ENCODE data around the gene MPG. TPM values are rescaled to one million over a fixed set of nuclear protein-coding genes. Genes with fewer than 3 reads are reported as not detected.

Gene MPG
- total RNA-seq, 4 donors from 2014 or later = 70.2 to 120 (median 106) TPM

GRCh38 chr16:74747-75334 is 3.2 kb upstream of the MPG start:
- intact Hi-C loops (cut with DNase I) = no loop called here

GRCh38 chr16:75580-76501 is 2.2 kb upstream of the MPG start:
- TF ChIP-seq EP300 (IDR thresholded peaks at IDR 0.05) (no peak), POLR2AphosphoS5 (IDR thresholded peaks at IDR 0.05) (peak in 1 of 2 donors; percentile 5), POLR2A (IDR thresholded peaks at IDR 0.05; ENCODE audit: low read depth) (no peak), CTCF (IDR thresholded peaks at IDR 0.05) (no peak)
- peak overlapping the region; percentile 93 to 97 (median 94) for H3K27ac ChIP-seq (replicated peaks in 1 of 4)
- no peaks in the 10 kb centered on the region for H3K27me3 ChIP-seq
- peaks cover 0 to 16% (median 14%) of the 10 kb centered on the region in 4 donors for H3K36me3 ChIP-seq
- H3K9me3 ChIP-seq = no peaks in the 10 kb centered on the region
- WGBS = 45% methylated on average over 6 of the region's 11 CpGs
- peaks cover 70 to 85% (median 80%) of the 10 kb centered on the region in 4 donors for H3K4me1 ChIP-seq
- DNase-seq (ENCODE audit: extremely low spot score) = no peak
- intact Hi-C loops (cut with DNase I) = no loop called here
- peak overlapping the region in 3 of 4 donors; percentile 12 to 98 (median 84) for H3K4me3 ChIP-seq

More at GRCh38 chr16:74747-75334, 3.2 kb upstream of the MPG start:
- no peaks in the 10 kb centered on the region for H3K27me3 ChIP-seq
- peak overlapping the region; percentile 93 to 97 (median 94) for H3K27ac ChIP-seq (replicated peaks in 1 of 4)
- H3K4me3 ChIP-seq = peak overlapping the region in 1 of 4 donors; percentile 98
- DNase-seq (ENCODE audit: extremely low spot score) = no peak
- 86% methylated on average over 16 of the region's 16 CpGs for WGBS
- H3K4me1 ChIP-seq = peaks cover 79 to 92% (median 87%) of the 10 kb centered on the region in 4 donors
- H3K9me3 ChIP-seq = no peaks in the 10 kb centered on the region
- H3K36me3 ChIP-seq = peaks cover 0 to 6% (median 6%) of the 10 kb centered on the region in 4 donors
- TF ChIP-seq POLR2AphosphoS5 (IDR thresholded peaks at IDR 0.05) (no peak), EP300 (IDR thresholded peaks at IDR 0.05) (no peak), CTCF (IDR thresholded peaks at IDR 0.05) (no peak), POLR2A (IDR thresholded peaks at IDR 0.05; ENCODE audit: low read depth) (no peak)

GRCh38 chr16:76535-77272 is 1.3 kb upstream of the MPG start:
- H3K27me3 ChIP-seq = no peaks in the 10 kb centered on the region

More at GRCh38 chr16:76535-77272, 1.3 kb upstream of the MPG start:
- 32% methylated on average over 7 of the region's 13 CpGs for WGBS
- Histone ChIP-seq H3K4me1 (peaks cover 63 to 78% (median 72%) of the 10 kb centered on the region in 4 donors), H3K27ac (replicated peaks in 1 of 4) (peak overlapping the region; percentile 93 to 97 (median 94)), H3K36me3 (peaks cover 0 to 22% (median 20%) of the 10 kb centered on the region in 4 donors), H3K4me3 (peak overlapping the region; percentile 84 to 98 (median 88)), H3K9me3 (no peaks in the 10 kb centered on the region)
- TF ChIP-seq EP300 (IDR thresholded peaks at IDR 0.05) (no peak), POLR2AphosphoS5 (IDR thresholded peaks at IDR 0.05) (peak; percentile 59 to 64), POLR2A (IDR thresholded peaks at IDR 0.05; ENCODE audit: low read depth) (no peak), CTCF (IDR thresholded peaks at IDR 0.05) (no peak)
- intact Hi-C loops (cut with DNase I) = no loop called here
- no peak for DNase-seq (ENCODE audit: extremely low spot score)

Data from esophagus muscularis mucosa (tissue), 4 donors.